GM18867 (cell line): Measurements from ENCODE around the gene PWP2.
A peak's percentile ranks its signal among the peaks of the same experiment; 100 is the strongest.

Experiments used
- ATAC-seq: cut with Tn5 transposase; IDR thresholded peaks from one replicate; pipeline ENCODE4 v1.9.1; 2021; ENCODE audit warnings: mild to moderate bottlenecking, moderate library complexity; ENCODE audit not compliant: unreplicated experiment

The PWP2 gene

GRCh38 chr21:44107026-44107501 lies at the start of gene PWP2:
Gene PWP2, plus strand, starts transcription at chr21:44107399. Its CDS starts 18 bp downstream, at chr21:44107417.
- peak; percentile 89 for ATAC-seq

- ATAC-seq = no peak
Observed at GRCh38 chr21:44057960-44058651, 49.1 kb upstream of the PWP2 start.

GRCh38 chr21:44058652-44058964 lies 48.6 kb upstream of the PWP2 start:
- no peak for ATAC-seq

- no peak for ATAC-seq
Observed at GRCh38 chr21:44058981-44059380, 48.2 kb upstream of the PWP2 start.

- ATAC-seq = no peak
Observed at GRCh38 chr21:44059710-44060109, 47.5 kb upstream of the PWP2 start.

GRCh38 chr21:44062380-44062779 lies 44.8 kb upstream of the PWP2 start:
- ATAC-seq = no peak

- no peak for ATAC-seq
Observed at GRCh38 chr21:44063151-44063912, 43.9 kb upstream of the PWP2 start.

GRCh38 chr21:44064852-44065403 lies 42.3 kb upstream of the PWP2 start:
- ATAC-seq = peak; percentile 13

- peak; percentile 88 for ATAC-seq
Observed at GRCh38 chr21:44065428-44065827, 41.8 kb upstream of the PWP2 start.

- ATAC-seq = no peak
Observed at GRCh38 chr21:44066116-44066515, 41.1 kb upstream of the PWP2 start.

GRCh38 chr21:44067011-44067839 lies 40.0 kb upstream of the PWP2 start:
- no peak for ATAC-seq

- no peak for ATAC-seq
Observed at GRCh38 chr21:44070391-44070790, 36.8 kb upstream of the PWP2 start.

- no peak for ATAC-seq
Observed at GRCh38 chr21:44071359-44072104, 35.7 kb upstream of the PWP2 start.

GRCh38 chr21:44072111-44072510 lies 35.1 kb upstream of the PWP2 start:
- no peak for ATAC-seq

GRCh38 chr21:44074315-44074958 lies 32.8 kb upstream of the PWP2 start:
- no peak for ATAC-seq

GRCh38 chr21:44076316-44076715 lies 30.9 kb upstream of the PWP2 start:
- ATAC-seq = no peak

GRCh38 chr21:44078411-44078981 lies 28.7 kb upstream of the PWP2 start:
- no peak for ATAC-seq

GRCh38 chr21:44079446-44079845 lies 27.8 kb upstream of the PWP2 start:
- no peak for ATAC-seq

- no peak for ATAC-seq
Observed at GRCh38 chr21:44079846-44080245, 27.4 kb upstream of the PWP2 start.
